ENCODE measurements around the gene CEP192. TPM values are rescaled to one million over a fixed set of nuclear protein-coding genes. Genes with fewer than 3 reads are reported as not detected.

The CEP192 gene
- total and polyA plus RNA-seq, 2 of the 4 experiments (the other 2 are of a cell fraction) = 17.2 to 29.0 TPM

DNA sequence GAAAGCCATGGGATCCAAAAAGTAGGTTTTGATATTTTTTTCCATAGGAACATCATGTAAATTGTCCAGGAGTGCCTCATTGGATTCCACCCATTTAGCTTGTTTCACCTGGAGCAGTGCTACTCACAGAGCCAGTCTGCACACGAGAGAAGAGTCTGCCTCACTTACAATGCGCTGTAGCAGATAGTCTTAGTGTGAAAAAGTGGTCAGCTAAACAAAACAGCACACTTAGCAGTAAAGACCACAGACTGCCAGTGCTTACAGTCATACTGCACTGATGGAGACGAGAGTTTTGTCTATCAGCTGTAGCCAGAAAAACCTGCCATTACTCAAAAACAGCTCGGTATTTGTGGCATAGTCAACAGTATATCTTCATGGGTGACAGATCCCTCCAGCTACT lies 113.9 kb downstream of the CEP192 start:
- no peak overlapping the region for H3K18ac ChIP-seq (ENCODE audit: low read depth, low read length)
- H2AK9ac ChIP-seq (replicated peaks; ENCODE audit: low read depth, low read length, poor library complexity) = no peak overlapping the region
- H2BK20ac ChIP-seq (ENCODE audit: low read depth, low read length) = no peak overlapping the region
- DNase-seq = no peak
- no peak for TF ChIP-seq NFE2L2 (IDR thresholded peaks at IDR 0.05; ENCODE audit: low read depth, low read length)
- TF ChIP-seq SMC3 (IDR thresholded peaks at IDR 0.05; ENCODE audit: low read depth, low read length) = no peak
- TF ChIP-seq, protein P1, sequence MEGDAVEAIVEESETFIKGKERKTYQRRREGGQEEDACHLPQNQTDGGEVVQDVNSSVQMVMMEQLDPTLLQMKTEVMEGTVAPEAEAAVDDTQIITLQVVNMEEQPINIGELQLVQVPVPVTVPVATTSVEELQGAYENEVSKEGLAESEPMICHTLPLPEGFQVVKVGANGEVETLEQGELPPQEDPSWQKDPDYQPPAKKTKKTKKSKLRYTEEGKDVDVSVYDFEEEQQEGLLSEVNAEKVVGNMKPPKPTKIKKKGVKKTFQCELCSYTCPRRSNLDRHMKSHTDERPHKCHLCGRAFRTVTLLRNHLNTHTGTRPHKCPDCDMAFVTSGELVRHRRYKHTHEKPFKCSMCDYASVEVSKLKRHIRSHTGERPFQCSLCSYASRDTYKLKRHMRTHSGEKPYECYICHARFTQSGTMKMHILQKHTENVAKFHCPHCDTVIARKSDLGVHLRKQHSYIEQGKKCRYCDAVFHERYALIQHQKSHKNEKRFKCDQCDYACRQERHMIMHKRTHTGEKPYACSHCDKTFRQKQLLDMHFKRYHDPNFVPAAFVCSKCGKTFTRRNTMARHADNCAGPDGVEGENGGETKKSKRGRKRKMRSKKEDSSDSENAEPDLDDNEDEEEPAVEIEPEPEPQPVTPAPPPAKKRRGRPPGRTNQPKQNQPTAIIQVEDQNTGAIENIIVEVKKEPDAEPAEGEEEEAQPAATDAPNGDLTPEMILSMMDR (conservative IDR thresholded peaks at IDR 0.05; ENCODE audit: low read depth, low read length) = no peak
- no peak for TF ChIP-seq RAD21 (IDR thresholded peaks at IDR 0.05; ENCODE audit: low read length)
- no peak for TF ChIP-seq MAFK (IDR thresholded peaks at IDR 0.05; ENCODE audit: low read depth, low read length)
- no peak for TF ChIP-seq USF2 (IDR thresholded peaks at IDR 0.05; ENCODE audit: low read depth, low read length)
- no peak for TF ChIP-seq CHD1 (IDR thresholded peaks at IDR 0.05; ENCODE audit: low read depth, low read length)
- TF ChIP-seq, protein P2, sequence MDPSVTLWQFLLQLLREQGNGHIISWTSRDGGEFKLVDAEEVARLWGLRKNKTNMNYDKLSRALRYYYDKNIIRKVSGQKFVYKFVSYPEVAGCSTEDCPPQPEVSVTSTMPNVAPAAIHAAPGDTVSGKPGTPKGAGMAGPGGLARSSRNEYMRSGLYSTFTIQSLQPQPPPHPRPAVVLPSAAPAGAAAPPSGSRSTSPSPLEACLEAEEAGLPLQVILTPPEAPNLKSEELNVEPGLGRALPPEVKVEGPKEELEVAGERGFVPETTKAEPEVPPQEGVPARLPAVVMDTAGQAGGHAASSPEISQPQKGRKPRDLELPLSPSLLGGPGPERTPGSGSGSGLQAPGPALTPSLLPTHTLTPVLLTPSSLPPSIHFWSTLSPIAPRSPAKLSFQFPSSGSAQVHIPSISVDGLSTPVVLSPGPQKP (IDR thresholded peaks at IDR 0.05; ENCODE audit: borderline replicate concordance, low read depth, low read length) = no peak
- no peak for TF ChIP-seq POLR2A (IDR thresholded peaks at IDR 0.05; ENCODE audit: low read depth, low read length)
- TF ChIP-seq CEBPB (IDR thresholded peaks at IDR 0.05; ENCODE audit: low read depth, low read length) = no peak
- no peak for TF ChIP-seq MAZ (IDR thresholded peaks at IDR 0.05; ENCODE audit: borderline replicate concordance, low read depth, low read length)
- H3K4me2 ChIP-seq (ENCODE audit: low read depth, low read length) = no peak overlapping the region
- peaks cover 5% of the 10 kb centered on the region for H3K9me1 ChIP-seq (ENCODE audit: insufficient read depth, low read length)
- H4K91ac ChIP-seq (ENCODE audit: insufficient read depth, low read depth, low read length) = no peak overlapping the region
- no peak overlapping the region for H3K56ac ChIP-seq (ENCODE audit: extremely low read depth, insufficient read depth, low read length)
- H3K4ac ChIP-seq (ENCODE audit: low read depth, low read length) = no peak overlapping the region
- H3K9me3 ChIP-seq (ENCODE audit: control insufficient read depth, insufficient read depth, low read length) = no peaks in the 10 kb centered on the region
- no peak overlapping the region for H3K23ac ChIP-seq (ENCODE audit: low read depth, low read length)
- dilution Hi-C loops (cut with HindIII; ENCODE audit: low sequenced_read_pairs, unreplicated experiment) (no loop called here), in situ Hi-C loops (cut with MboI; ENCODE audit: low sequenced_read_pairs) (no loop called here), intact Hi-C loops (cut with micrococcal nuclease) (no loop called here)
- CTCF ChIA-PET = no interaction called here
- H3K79me1 ChIP-seq (ENCODE audit: low read depth in 1 of 2, low read length in 2 of 2) = 0 out of 4 replicates have a peak, but pooled peaks cover 0 to 3% of the 10 kb centered on the region in 2 experiments
- H2AK5ac ChIP-seq (ENCODE audit: low read depth, low read length) = no peak overlapping the region
- no peak overlapping the region for H2BK120ac ChIP-seq (ENCODE audit: low read depth, low read length)
- peaks cover 50% of the 10 kb centered on the region for H3K36me3 ChIP-seq (ENCODE audit: control insufficient read depth, insufficient read depth, low read length)
- H2AFZ ChIP-seq (replicated peaks; ENCODE audit: low read length, poor library complexity) = no peak overlapping the region
- H3K4me3 ChIP-seq (ENCODE audit: insufficient read depth, low read depth, low read length) = no peak overlapping the region
- H4K8ac ChIP-seq (ENCODE audit: low read depth in 2 of 2, low read length in 2 of 2) = no peak overlapping the region
- no peaks in the 10 kb centered on the region for H3K27me3 ChIP-seq (ENCODE audit: control insufficient read depth, insufficient read depth, low read length)
- no TSS peak for BruUV-seq (replicated peaks)
- no peak for ATAC-seq (ENCODE audit: low read depth)
- no peak overlapping the region for H2BK5ac ChIP-seq (ENCODE audit: low read depth, low read length, poor library complexity, severe bottlenecking)
- no peaks in the 10 kb centered on the region for H4K20me1 ChIP-seq (ENCODE audit: insufficient read depth, low read length)
- 88% methylated on average over 1 of the region's 4 CpGs; no CpG with 5 or more reads in 1 of the 2 experiments for WGBS, 2 experiments (ENCODE audit: extremely low coverage in 2 of 2, insufficient read length in 1 of 2)
- H3K27ac ChIP-seq (ENCODE audit: insufficient read depth, low read length) = no peak overlapping the region
- POLR2A ChIA-PET (ENCODE audit: unreplicated experiment) = no interaction called here
- H2BK15ac ChIP-seq (ENCODE audit: low read depth, low read length) = no peak overlapping the region
- no peak overlapping the region for H3K14ac ChIP-seq (replicated peaks; ENCODE audit: low read depth, low read length)
- no peak overlapping the region for H4K5ac ChIP-seq (ENCODE audit: low read depth, low read length)
- no peaks in the 10 kb centered on the region for H3K4me1 ChIP-seq (ENCODE audit: control insufficient read depth, insufficient read depth, low read length)
- no peak overlapping the region for H3K9ac ChIP-seq (ENCODE audit: low read depth, low read length)

Measured in IMR-90 (cell line).